K562 (cell line): ENCODE measurements around the gene HLF.

Experiments used
- E4F1 ChIP-seq: fragments of 250-450 bp; sonication (Bioruptor Pico); IDR thresholded peaks from 2 replicates; pipeline ENCODE4 v1.5.0; 2021; ENCODE audit warnings: mild to moderate bottlenecking, borderline replicate concordance
- EP300 ChIP-seq: IDR thresholded peaks from 2 replicates; pipeline ENCODE4 v1.6.1; 2012; ENCODE audit warnings: low read length, improper control_type of control experiment
- JUND ChIP-seq, 2 experiments: IDR thresholded peaks; 2 replicates in 1 of 2; 3 replicates in 1 of 2; pipeline ENCODE4 v1.6.1; 2011; ENCODE audit warnings: borderline replicate concordance in 2 of 2, low read depth in 2 of 2, low read length in 2 of 2, improper control_type of control experiment in 1 of 2, missing biosample characterization in 1 of 2, missing genetic modification characterization in 1 of 2, missing genetic modification reagents in 1 of 2
- SNAPC5 ChIP-seq: fragments of 250-450 bp; sonication (Bioruptor Pico); IDR thresholded peaks from 2 replicates; pipeline ENCODE4 v1.8.0; 2021; ENCODE audit warnings: moderate library complexity, mild to moderate bottlenecking, inconsistent platforms
- TEAD2 ChIP-seq: fragments of 450-650 bp; IDR thresholded peaks from 2 replicates; pipeline ENCODE4 v1.6.1; 2016; ENCODE audit warnings: missing genetic modification characterization, control low read depth, missing compliant biosample characterization
- YY1 ChIP-seq, 3 experiments: IDR thresholded peaks; 2 replicates each; pipeline ENCODE4 v1.6.1; 2011; ENCODE audit warnings: low read length in 2 of 3, mild to moderate bottlenecking in 2 of 3, moderate library complexity in 2 of 3, borderline replicate concordance in 1 of 3, control low read depth in 1 of 3, low read depth in 1 of 3; ENCODE audit not compliant: insufficient read depth in 3 of 3, insufficient replicate concordance in 2 of 3, control insufficient read depth in 1 of 3, insufficient read length in 1 of 3; ENCODE audit errors: extremely low read depth in 1 of 3
- ZNF584 ChIP-seq: fragments of 200-800 bp; sonication (Bioruptor generic); IDR thresholded peaks from 2 replicates; pipeline ENCODE4 v1.6.1; 2016; ENCODE audit warnings: low read depth, mild to moderate bottlenecking, missing genetic modification characterization, missing compliant biosample characterization

- TF ChIP-seq YY1 (IDR thresholded peaks at IDR 0.05; ENCODE audit: borderline replicate concordance in 1 of 3, control insufficient read depth in 1 of 3, extremely low read depth in 1 of 3, insufficient read depth in 3 of 3, insufficient read length in 1 of 3, insufficient replicate concordance in 2 of 3, low read depth in 1 of 3, low read length in 2 of 3) = no peak
- TF ChIP-seq TEAD2 (tag) = no peak
- no peak for TF ChIP-seq JUND (IDR thresholded peaks at IDR 0.05; ENCODE audit: borderline replicate concordance, low read depth, low read length)
- TF ChIP-seq JUND (tag; IDR thresholded peaks at IDR 0.05; ENCODE audit: borderline replicate concordance, low read depth, low read length) = no peak
- TF ChIP-seq ZNF584 (CRISPR knock-in tag) = no peak
- TF ChIP-seq SNAPC5 = no peak
- TF ChIP-seq EP300 = no peak
- TF ChIP-seq E4F1 (CRISPR knock-in tag) = no peak
Measured at GRCh38 chr17:55284001-55284884, 19.5 kb downstream of the HLF start.
